Lower leg skin (tissue), 4 donors: Measurements from ENCODE around the gene SOAT2. TPM values are rescaled to one million over a fixed set of nuclear protein-coding genes. Genes with fewer than 3 reads are reported as not detected.

ENCODE experiments used
- DNase-seq, 2 donors: peaks; one replicate each; pipeline ENCODE4 v3.0.0-alpha.2; 2019; ENCODE audit warnings: low spot score in 2 of 2
- H3K4me3 ChIP-seq: fragments of 200-600 bp; sonication (generic); 2 replicates; pipeline ENCODE4 v1.5.1; 2017; ENCODE audit warnings: mild to moderate bottlenecking, low read depth; ENCODE audit not compliant: poor library complexity, severe bottlenecking
- POLR2A ChIP-seq, 2 donors: fragments of 450-650 bp; IDR thresholded peaks; one replicate each; pipeline ENCODE4 v1.6.1; 2016 to 2017; ENCODE audit warnings: antibody characterized with exemption in 2 of 2, mild to moderate bottlenecking in 1 of 2, moderate library complexity in 1 of 2
- WGBS, 2 donors: methylation state at CpG; one replicate each; pipeline ENCODE4 v1.1.5; 2018; 5-methylcytosine and 5-hydroxymethylcytosine counted together
- intact Hi-C: fragments of 100-400 bp; cut with DNase I; formaldehyde crosslinking; loops from one replicate; pipeline ENCODE4 v1.15.0; 2023; ENCODE audit warnings: low total_unique reads
- total RNA-seq, 4 donors: library from RNA; depleted of rRNA; stranded (reverse); fragments of >200 nt; gene quantifications; one replicate each; pipeline ENCODE4 v1.1.0, GENCODE V29; 2016
- TF ChIP-seq, protein P1 (sequence below), 3 donors: fragments of 450-650 bp; IDR thresholded peaks; one replicate each; pipeline ENCODE4 v1.5.1; 2016; ENCODE audit warnings: antibody characterized with exemption in 3 of 3, mild to moderate bottlenecking in 3 of 3, moderate library complexity in 2 of 3

SOAT2 gene
- total RNA-seq, 4 donors from 2014 or later = 0.26 to 0.63 TPM; not detected in 2

DNA sequence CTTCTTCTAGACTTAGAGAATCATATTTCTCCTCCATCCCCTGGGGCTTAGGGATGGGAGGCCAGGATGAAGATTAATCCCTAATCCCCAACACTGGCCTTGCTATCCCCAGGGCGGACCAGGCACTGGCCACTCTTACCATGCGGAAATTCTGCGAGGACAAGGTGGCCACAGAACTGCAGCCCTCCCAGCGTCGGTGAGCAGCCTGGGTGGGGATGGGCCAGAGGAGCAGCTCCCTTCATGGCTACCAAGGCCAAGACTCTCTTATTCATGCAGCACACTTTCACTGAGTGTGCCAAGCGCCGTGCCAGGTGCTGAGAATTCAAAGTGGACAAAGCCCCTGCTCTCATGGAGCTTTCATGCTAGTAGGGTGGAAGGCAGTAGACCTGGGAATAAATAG lies 46.4 kb upstream of the SOAT2 start:
- intact Hi-C loops = no loop called here
- TF ChIP-seq, protein P1, sequence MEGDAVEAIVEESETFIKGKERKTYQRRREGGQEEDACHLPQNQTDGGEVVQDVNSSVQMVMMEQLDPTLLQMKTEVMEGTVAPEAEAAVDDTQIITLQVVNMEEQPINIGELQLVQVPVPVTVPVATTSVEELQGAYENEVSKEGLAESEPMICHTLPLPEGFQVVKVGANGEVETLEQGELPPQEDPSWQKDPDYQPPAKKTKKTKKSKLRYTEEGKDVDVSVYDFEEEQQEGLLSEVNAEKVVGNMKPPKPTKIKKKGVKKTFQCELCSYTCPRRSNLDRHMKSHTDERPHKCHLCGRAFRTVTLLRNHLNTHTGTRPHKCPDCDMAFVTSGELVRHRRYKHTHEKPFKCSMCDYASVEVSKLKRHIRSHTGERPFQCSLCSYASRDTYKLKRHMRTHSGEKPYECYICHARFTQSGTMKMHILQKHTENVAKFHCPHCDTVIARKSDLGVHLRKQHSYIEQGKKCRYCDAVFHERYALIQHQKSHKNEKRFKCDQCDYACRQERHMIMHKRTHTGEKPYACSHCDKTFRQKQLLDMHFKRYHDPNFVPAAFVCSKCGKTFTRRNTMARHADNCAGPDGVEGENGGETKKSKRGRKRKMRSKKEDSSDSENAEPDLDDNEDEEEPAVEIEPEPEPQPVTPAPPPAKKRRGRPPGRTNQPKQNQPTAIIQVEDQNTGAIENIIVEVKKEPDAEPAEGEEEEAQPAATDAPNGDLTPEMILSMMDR (IDR thresholded peaks at IDR 0.05) = no peak
- no peak for TF ChIP-seq POLR2A (IDR thresholded peaks at IDR 0.05)
- WGBS, 2 donors = 86 to 95% methylated on average over 7 of the region's 7 CpGs

GRCh38 chr12:53057816-53058500 lies 45.3 kb upstream of the SOAT2 start:
- intact Hi-C loops = no loop called here
- no peak overlapping the region for H3K4me3 ChIP-seq
- TF ChIP-seq, protein P1 (IDR thresholded peaks at IDR 0.05) = no peak
- TF ChIP-seq POLR2A (IDR thresholded peaks at IDR 0.05) = no peak
- 88 to 89% methylated on average over 13 of the region's 13 CpGs for WGBS, 2 donors
- DNase-seq = peak in 1 of 2 donors; percentile 84

More for the DNA sequence above, 46.4 kb upstream of the SOAT2 start:
- no peak for DNase-seq
- H3K4me3 ChIP-seq = no peak overlapping the region

GRCh38 chr12:53058674-53059433 lies 44.4 kb upstream of the SOAT2 start:
- H3K4me3 ChIP-seq = no peak overlapping the region
- intact Hi-C loops = no loop called here
- 81 to 84% methylated on average over 24 to 27 of the region's 35 CpGs for WGBS, 2 donors
- peak in 1 of 2 donors; percentile 15 for DNase-seq
- TF ChIP-seq, protein P1 (IDR thresholded peaks at IDR 0.05) = no peak
- TF ChIP-seq POLR2A (IDR thresholded peaks at IDR 0.05) = no peak

GRCh38 chr12:53059434-53060063 lies 43.7 kb upstream of the SOAT2 start:
- TF ChIP-seq, protein P1 (IDR thresholded peaks at IDR 0.05) = no peak
- TF ChIP-seq POLR2A (IDR thresholded peaks at IDR 0.05) = no peak
- WGBS, 2 donors = 14 to 87% methylated on average over 1 to 24 of the region's 24 CpGs

DNA sequence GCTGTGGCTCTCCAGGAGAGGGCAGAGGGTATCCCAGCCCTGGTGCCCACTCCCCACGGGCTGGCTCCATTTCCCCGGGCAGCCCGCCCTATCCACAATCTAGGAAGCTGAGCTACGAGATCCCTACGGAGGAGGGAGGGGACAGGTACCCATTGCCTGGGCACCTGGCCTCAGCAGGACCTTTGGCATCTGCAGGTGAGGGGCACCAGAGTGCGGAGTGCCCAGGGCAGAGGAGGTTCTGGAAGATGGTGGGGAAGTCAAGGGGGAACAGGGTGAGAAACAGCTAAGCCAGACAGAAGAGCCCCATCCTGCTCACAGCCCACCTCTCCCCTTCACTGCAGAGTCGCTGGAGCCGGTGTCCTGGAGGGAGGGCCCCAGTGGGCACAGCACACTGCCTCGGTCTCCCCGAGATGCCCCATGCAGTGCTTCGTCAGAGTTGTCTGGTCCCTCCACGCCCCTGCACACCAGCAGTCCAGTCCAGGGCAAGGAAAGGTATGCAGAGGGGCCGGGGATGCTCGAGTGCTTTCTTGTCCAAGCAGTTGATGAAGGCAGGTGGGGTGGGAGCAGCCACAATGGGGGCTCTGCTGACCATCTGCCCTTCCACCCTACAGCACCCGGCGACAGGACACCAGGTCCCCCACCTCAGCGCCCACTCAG lies 43.1 kb upstream of the SOAT2 start:
- no peak overlapping the region for H3K4me3 ChIP-seq
- intact Hi-C loops = loop anchor here (10.0 kb wide), 1 partner anchor 135 kb away; no protein-coding TSS in a partner anchor
- 83 to 89% methylated on average over 15 to 16 of the region's 17 CpGs for WGBS, 2 donors
- no peak for TF ChIP-seq POLR2A (IDR thresholded peaks at IDR 0.05)
- TF ChIP-seq, protein P1 (IDR thresholded peaks at IDR 0.05) = no peak
- DNase-seq = peak in 1 of 2 donors; percentile 87

More at GRCh38 chr12:53059434-53060063, 43.7 kb upstream of the SOAT2 start:
- intact Hi-C loops = loop anchor here (10.0 kb wide), 1 partner anchor 135 kb away; no protein-coding TSS in a partner anchor
- DNase-seq = peak in 1 of 2 donors; percentile 15
- H3K4me3 ChIP-seq = no peak overlapping the region
